Right lobe of liver (tissue), 4 donors: ENCODE measurements around the gene CCNK.

Source experiments
- CTCF ChIP-seq, 4 donors: fragments of 200-600 bp in 3 of 4; fragments of 450-650 bp in 1 of 4; IDR thresholded peaks; one replicate each; pipeline versions ENCODE4 v1.5.1 to v1.8.0; 2016 to 2022; ENCODE audit warnings: antibody characterized with exemption in 4 of 4, mild to moderate bottlenecking in 2 of 4
- POLR2A ChIP-seq: fragments of 450-650 bp; IDR thresholded peaks from one replicate; pipeline ENCODE4 v1.6.1; 2017; ENCODE audit warnings: antibody characterized with exemption, mild to moderate bottlenecking
- donor health status: DM: no; HTN: no; CAD: no.
- donor health status: DM: no; HTN: no; CAD: no.
- donor health status: DM: no; HTN: yes; CAD: no.

GRCh38 chr14:99513946-99514551 is 32.8 kb downstream of the CCNK start:
- TF ChIP-seq CTCF (IDR thresholded peaks at IDR 0.05) (no peak), POLR2A (no peak)
